Embryonic facial prominence (tissue), 1 donor: ENCODE data around the gene TAS2R39.
"Not testable (repeated sequence)": the region's sequence is repeated elsewhere in the genome, so short reads cannot be mapped to it uniquely, and the experiment has no call there.

Source experiments
- DNase-seq: peaks from one replicate; pipeline ENCODE4 v3.0.0-alpha.2; 2016; ENCODE audit errors: extremely low spot score

Gene TAS2R39

GRCh38 chr7:143183024-143183423 lies at the start of gene TAS2R39:
TAS2R39 (plus strand) TSS chr7:143183419; CDS start chr7:143183419, 0 bp downstream.
- no peak for DNase-seq

GRCh38 chr7:143147070-143147469 lies 36.1 kb upstream of the TAS2R39 start:
- no peak for DNase-seq

GRCh38 chr7:143148050-143148449 lies 35.2 kb upstream of the TAS2R39 start:
- no peak for DNase-seq

- no peak for DNase-seq
These were observed 34.6 kb upstream of the TAS2R39 start for GRCh38 chr7:143148651-143149050.

GRCh38 chr7:143150696-143151095 lies 32.5 kb upstream of the TAS2R39 start:
- not testable (repeated sequence) for DNase-seq

- DNase-seq: not testable (repeated sequence)
These were observed 24.6 kb upstream of the TAS2R39 start for GRCh38 chr7:143158617-143159016.

- no peak for DNase-seq
These were observed 11.5 kb upstream of the TAS2R39 start for GRCh38 chr7:143171697-143172096.

GRCh38 chr7:143172354-143172753 lies 10.9 kb upstream of the TAS2R39 start:
- DNase-seq: no peak

- DNase-seq: no peak
These were observed 7.1 kb upstream of the TAS2R39 start for GRCh38 chr7:143176128-143176527.

- DNase-seq: no peak
These were observed 5.7 kb upstream of the TAS2R39 start for GRCh38 chr7:143177374-143178119.

GRCh38 chr7:143180771-143181170 lies 2.4 kb upstream of the TAS2R39 start:
- not testable (repeated sequence) for DNase-seq

GRCh38 chr7:143181349-143181748 lies 1.9 kb upstream of the TAS2R39 start:
- DNase-seq: no peak

GRCh38 chr7:143185551-143185950 lies 2.3 kb downstream of the TAS2R39 start:
- DNase-seq: no peak

- DNase-seq: no peak
These were observed 5.8 kb downstream of the TAS2R39 start for GRCh38 chr7:143188994-143189393.

- no peak for DNase-seq
These were observed 10.7 kb downstream of the TAS2R39 start for GRCh38 chr7:143193880-143194279.

GRCh38 chr7:143199040-143199439 lies 15.8 kb downstream of the TAS2R39 start:
- DNase-seq: no peak

- no peak for DNase-seq
These were observed 18.9 kb downstream of the TAS2R39 start for GRCh38 chr7:143202161-143202560.

- DNase-seq: no peak
These were observed 20.2 kb downstream of the TAS2R39 start for GRCh38 chr7:143203386-143203785.

- no peak for DNase-seq
These were observed 22.5 kb downstream of the TAS2R39 start for GRCh38 chr7:143205560-143206293.

- DNase-seq: no peak
These were observed 27.3 kb downstream of the TAS2R39 start for GRCh38 chr7:143210541-143210940.

GRCh38 chr7:143213478-143213877 lies 30.3 kb downstream of the TAS2R39 start:
- DNase-seq: not testable (repeated sequence)

- peak; percentile 74 for DNase-seq
These were observed 31.8 kb downstream of the TAS2R39 start for GRCh38 chr7:143214789-143215679.
